Gastroesophageal sphincter (tissue), 4 donors: ENCODE results near the gene QDPR. TPM values are rescaled to one million over a fixed set of nuclear protein-coding genes. Genes with fewer than 3 reads are reported as not detected.

ENCODE experiments used
- ATAC-seq: fragments of 150-250 bp; one replicate; pipeline ENCODE4 v1.9.1; 2016; ENCODE audit warnings: mild to moderate bottlenecking, moderate library complexity
- H3K27ac ChIP-seq, 4 donors: fragments of 200-600 bp; sonication (generic) in 3 of 4; 1 replicate in 3 of 4; 2 replicates in 1 of 4; pipeline ENCODE4 v1.5.1; 2016 to 2019
- H3K27me3 ChIP-seq: fragments of 200-600 bp; sonication (generic); one replicate; pipeline ENCODE4 v1.5.1; 2019
- H3K36me3 ChIP-seq, 2 donors: fragments of 200-600 bp; sonication (generic); one replicate each; pipeline ENCODE4 v1.5.1; 2019; ENCODE audit warnings: control low read depth in 1 of 2
- H3K4me1 ChIP-seq, 3 donors: fragments of 200-600 bp; sonication (generic); 1 replicate in 2 of 3; 2 replicates in 1 of 3; pipeline ENCODE4 v1.5.1; 2016 to 2019; ENCODE audit warnings: control low read depth in 2 of 3
- H3K4me3 ChIP-seq, 2 donors: fragments of 200-600 bp; sonication (generic); one replicate each; pipeline ENCODE4 v1.5.1; 2019; ENCODE audit warnings: mild to moderate bottlenecking in 1 of 2, moderate library complexity in 1 of 2
- H3K9me3 ChIP-seq, 3 donors: fragments of 200-600 bp; sonication (generic); one replicate each; pipeline ENCODE4 v1.5.1; 2017 to 2019; ENCODE audit warnings: control low read depth in 2 of 3
- EP300 ChIP-seq: sonication (generic); formaldehyde crosslinking; IDR thresholded peaks from one replicate; pipeline ENCODE4 v1.6.1; 2017; ENCODE audit warnings: antibody characterized with exemption, mild to moderate bottlenecking
- POLR2A ChIP-seq, 2 donors: fragments of 450-650 bp; IDR thresholded peaks; one replicate each; pipeline ENCODE4 v1.6.1; 2017; ENCODE audit warnings: antibody characterized with exemption in 2 of 2, mild to moderate bottlenecking in 2 of 2, moderate library complexity in 1 of 2
- POLR2AphosphoS5 ChIP-seq: sonication (generic); formaldehyde crosslinking; IDR thresholded peaks from one replicate; pipeline ENCODE4 v1.6.1; 2017; ENCODE audit warnings: antibody characterized with exemption
- WGBS, 2 donors: methylation state at CpG; one replicate each; pipeline ENCODE4 v1.1.5; 2018; ENCODE audit warnings: low coverage in 1 of 2; 5-methylcytosine and 5-hydroxymethylcytosine counted together
- total RNA-seq, 4 donors: library from RNA; depleted of rRNA; stranded (reverse); fragments of >200 nt; gene quantifications; one replicate each; pipeline ENCODE4 v1.1.0, GENCODE V29; 2016
- TF ChIP-seq, protein P1 (sequence below), 4 experiments: fragments of 200-600 bp in 2 of 4; fragments of 450-650 bp in 2 of 4; sonication (generic) in 1 of 4; IDR thresholded peaks; one replicate each; pipeline ENCODE4 v1.5.1; 2017 to 2019; ENCODE audit warnings: antibody characterized with exemption in 4 of 4, mild to moderate bottlenecking in 2 of 4, moderate library complexity in 2 of 4

Gene QDPR
- total RNA-seq, 4 donors from 2014 or later, result 2.3 to 13.6 (median 6.0) TPM

DNA sequence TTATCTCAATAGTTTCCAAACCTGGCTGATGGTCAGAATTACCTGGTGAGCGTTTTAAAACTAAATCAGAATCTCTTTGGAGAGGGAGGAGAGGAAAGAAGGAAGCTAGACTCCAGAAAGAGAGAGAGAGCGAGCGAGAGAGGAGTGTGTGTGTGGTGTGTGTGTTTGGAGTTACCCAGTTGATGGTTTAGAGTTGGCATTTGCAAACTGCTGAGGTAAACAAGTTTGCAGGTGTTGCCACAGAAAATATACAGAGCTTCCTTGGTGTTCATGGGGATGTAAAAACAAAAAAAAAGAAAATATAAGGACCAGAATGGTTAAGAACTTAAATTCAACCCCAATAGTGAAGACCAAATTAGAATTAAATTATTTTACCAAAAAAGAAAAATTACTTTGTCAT, 38.7 kb upstream of the QDPR start:
- ATAC-seq, result no peak
- Histone ChIP-seq H3K27me3 (peaks cover 27% of the 10 kb centered on the region), H3K4me3 (no peak overlapping the region), H3K9me3 (no peaks in the 10 kb centered on the region), H3K4me1 (peaks cover 0 to 7% (median 0%) of the 10 kb centered on the region in 3 donors), H3K27ac (no peak overlapping the region), H3K36me3 (no peaks in the 10 kb centered on the region)
- 79 to 92% methylated on average over 2 to 3 of the region's 3 CpGs for WGBS, 2 donors
- TF ChIP-seq POLR2AphosphoS5, result no peak
- no peak for TF ChIP-seq POLR2A (IDR thresholded peaks at IDR 0.05)
- no peak for TF ChIP-seq EP300
- TF ChIP-seq, protein P1, sequence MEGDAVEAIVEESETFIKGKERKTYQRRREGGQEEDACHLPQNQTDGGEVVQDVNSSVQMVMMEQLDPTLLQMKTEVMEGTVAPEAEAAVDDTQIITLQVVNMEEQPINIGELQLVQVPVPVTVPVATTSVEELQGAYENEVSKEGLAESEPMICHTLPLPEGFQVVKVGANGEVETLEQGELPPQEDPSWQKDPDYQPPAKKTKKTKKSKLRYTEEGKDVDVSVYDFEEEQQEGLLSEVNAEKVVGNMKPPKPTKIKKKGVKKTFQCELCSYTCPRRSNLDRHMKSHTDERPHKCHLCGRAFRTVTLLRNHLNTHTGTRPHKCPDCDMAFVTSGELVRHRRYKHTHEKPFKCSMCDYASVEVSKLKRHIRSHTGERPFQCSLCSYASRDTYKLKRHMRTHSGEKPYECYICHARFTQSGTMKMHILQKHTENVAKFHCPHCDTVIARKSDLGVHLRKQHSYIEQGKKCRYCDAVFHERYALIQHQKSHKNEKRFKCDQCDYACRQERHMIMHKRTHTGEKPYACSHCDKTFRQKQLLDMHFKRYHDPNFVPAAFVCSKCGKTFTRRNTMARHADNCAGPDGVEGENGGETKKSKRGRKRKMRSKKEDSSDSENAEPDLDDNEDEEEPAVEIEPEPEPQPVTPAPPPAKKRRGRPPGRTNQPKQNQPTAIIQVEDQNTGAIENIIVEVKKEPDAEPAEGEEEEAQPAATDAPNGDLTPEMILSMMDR (IDR thresholded peaks at IDR 0.05), result no peak

DNA sequence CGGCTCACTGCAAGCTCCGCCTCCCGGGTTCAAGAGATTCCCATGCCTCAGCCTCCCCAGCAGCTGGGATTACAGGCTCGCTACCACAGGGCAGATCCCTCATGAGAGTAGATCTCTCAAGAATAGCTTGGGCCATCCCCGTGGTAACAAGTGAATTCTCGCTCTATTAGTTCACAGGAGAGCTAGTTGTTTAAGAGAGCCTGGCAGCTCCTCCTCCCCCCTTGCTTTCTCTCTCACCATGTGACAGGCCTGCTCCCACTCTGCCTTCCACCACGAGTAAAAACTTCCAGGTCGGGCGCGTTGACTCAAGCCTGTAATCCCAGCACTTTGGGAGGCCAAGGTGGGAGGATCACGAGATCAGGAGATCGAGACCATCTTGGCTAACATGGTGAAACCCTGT, 34.8 kb upstream of the QDPR start:
- peaks cover 0 to 7% (median 0%) of the 10 kb centered on the region in 3 donors for H3K4me1 ChIP-seq
- no peak for ATAC-seq

DNA sequence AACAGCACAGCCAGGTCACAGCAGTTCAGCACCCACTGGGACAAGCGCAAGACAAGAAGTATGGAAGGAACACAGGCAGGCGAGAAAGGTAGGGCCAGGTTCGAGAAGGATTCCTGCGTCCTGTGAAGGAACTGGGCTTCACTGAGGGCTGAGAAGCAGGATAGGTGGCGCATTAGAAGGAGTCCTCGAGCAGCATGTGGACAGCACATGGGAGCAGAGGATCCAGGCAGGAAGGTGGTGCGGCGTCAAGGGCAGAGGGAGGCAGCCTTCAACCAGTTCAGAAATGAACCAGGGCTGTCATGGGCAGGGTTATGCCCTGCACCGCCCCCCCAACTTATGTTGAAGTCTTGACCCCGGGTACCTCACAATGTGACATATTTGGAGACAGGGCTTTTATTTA, 34.3 kb upstream of the QDPR start:
- Histone ChIP-seq H3K4me1 (peaks cover 0 to 7% (median 0%) of the 10 kb centered on the region in 3 donors), H3K27ac (no peak overlapping the region), H3K9me3 (no peaks in the 10 kb centered on the region), H3K36me3 (no peaks in the 10 kb centered on the region), H3K4me3 (no peak overlapping the region), H3K27me3 (no peaks in the 10 kb centered on the region)
- no peak for ATAC-seq
- 79 to 80% methylated on average over 6 to 9 of the region's 10 CpGs for WGBS, 2 donors
- TF ChIP-seq, protein P1 (IDR thresholded peaks at IDR 0.05), result no peak
- TF ChIP-seq POLR2A (IDR thresholded peaks at IDR 0.05) (no peak), POLR2AphosphoS5 (no peak), EP300 (no peak)

More for the DNA sequence above, 34.8 kb upstream of the QDPR start:
- H3K4me3 ChIP-seq, result no peak overlapping the region
- 60 to 67% methylated on average over 1 to 3 of the region's 12 CpGs for WGBS, 2 donors
- H3K27ac ChIP-seq, result no peak overlapping the region
- no peaks in the 10 kb centered on the region for H3K9me3 ChIP-seq
- H3K27me3 ChIP-seq, result no peaks in the 10 kb centered on the region
- H3K36me3 ChIP-seq, result no peaks in the 10 kb centered on the region
- TF ChIP-seq, protein P1 (IDR thresholded peaks at IDR 0.05), result no peak
- TF ChIP-seq EP300, result no peak
- no peak for TF ChIP-seq POLR2AphosphoS5
- TF ChIP-seq POLR2A (IDR thresholded peaks at IDR 0.05), result no peak

DNA sequence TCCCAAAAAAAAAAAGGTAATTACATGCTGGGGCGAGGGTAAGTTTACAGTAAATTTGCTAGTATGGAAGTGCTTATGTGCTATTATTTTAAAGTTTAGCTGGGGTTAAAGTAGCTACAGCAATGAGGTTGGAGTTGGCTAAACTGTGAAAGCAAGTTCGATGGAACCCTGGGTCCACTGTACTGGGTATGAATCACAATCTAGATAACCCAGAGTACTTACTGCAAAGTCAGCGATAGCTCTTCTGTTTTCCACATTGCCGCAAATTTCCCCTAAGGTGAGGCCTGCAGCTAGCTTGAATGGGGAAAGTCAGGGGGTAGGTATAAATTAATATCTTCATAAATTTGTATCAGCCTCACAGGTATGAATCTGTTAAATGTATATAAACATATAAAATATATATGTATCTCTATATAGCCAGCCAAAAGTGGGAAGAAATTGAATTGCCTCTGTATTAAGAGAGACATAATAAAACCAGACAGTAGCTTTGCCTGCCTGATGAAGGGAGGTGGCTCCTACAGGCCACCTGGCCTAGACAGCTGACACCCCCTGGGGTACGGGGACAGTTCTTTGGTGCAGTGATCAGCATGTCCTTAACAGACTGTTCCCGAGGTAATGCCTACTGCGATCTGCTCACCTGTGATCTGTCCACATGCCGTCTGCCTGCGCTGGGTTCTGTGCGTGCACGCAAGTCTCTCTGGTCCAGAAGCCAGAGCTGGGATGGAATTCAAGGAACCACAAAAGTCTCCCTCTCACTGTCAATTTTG, 33.7 kb upstream of the QDPR start:
- Histone ChIP-seq H3K9me3 (no peaks in the 10 kb centered on the region), H3K27me3 (no peaks in the 10 kb centered on the region), H3K4me3 (no peak overlapping the region), H3K36me3 (no peaks in the 10 kb centered on the region), H3K27ac (no peak overlapping the region), H3K4me1 (peaks cover 0 to 7% (median 0%) of the 10 kb centered on the region in 3 donors)
- no peak for ATAC-seq
- WGBS, 2 donors, result 57 to 60% methylated on average over 5 to 7 of the region's 11 CpGs
- TF ChIP-seq POLR2AphosphoS5 (no peak), POLR2A (IDR thresholded peaks at IDR 0.05) (no peak), EP300 (no peak)
- TF ChIP-seq, protein P1 (IDR thresholded peaks at IDR 0.05), result no peak

DNA sequence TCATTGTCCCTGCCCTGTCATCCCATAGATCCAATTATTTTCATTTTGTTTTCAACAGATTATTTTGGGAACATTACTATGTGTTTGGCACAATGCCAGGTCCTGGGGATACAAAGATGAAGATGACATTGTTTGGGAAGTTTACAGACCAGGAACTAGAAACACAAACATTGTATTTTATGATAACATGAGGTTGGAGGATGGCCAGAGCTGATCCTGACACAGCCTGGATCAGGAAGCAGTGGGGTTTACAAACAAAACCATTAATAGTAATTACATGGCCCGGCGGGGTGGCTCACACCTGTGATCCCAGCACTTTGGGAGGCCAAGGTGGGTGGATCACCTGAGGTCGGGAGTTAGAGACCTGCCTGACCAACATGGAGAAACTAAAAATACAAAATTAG, 32.9 kb upstream of the QDPR start:
- Histone ChIP-seq H3K4me3 (no peak overlapping the region), H3K27ac (no peak overlapping the region), H3K36me3 (no peaks in the 10 kb centered on the region), H3K9me3 (no peaks in the 10 kb centered on the region), H3K27me3 (no peaks in the 10 kb centered on the region), H3K4me1 (peaks cover 0 to 7% (median 0%) of the 10 kb centered on the region in 3 donors)
- TF ChIP-seq, protein P1 (IDR thresholded peaks at IDR 0.05), result no peak
- TF ChIP-seq POLR2AphosphoS5, result no peak
- TF ChIP-seq EP300, result no peak
- TF ChIP-seq POLR2A (IDR thresholded peaks at IDR 0.05), result no peak
- WGBS, 2 donors, result 41% methylated on average over 3 of the region's 3 CpGs; no CpG with 5 or more reads in 1 of the 2 donors
- no peak for ATAC-seq
